Kidney epithelial cell (primary cell): Measurements from ENCODE around the gene AP4S1. TPM values are rescaled to one million over a fixed set of nuclear protein-coding genes. Genes with fewer than 3 reads are reported as not detected.
A peak's percentile ranks its signal among the peaks of the same experiment; 100 is the strongest.

ENCODE experiments used
- DNase-seq: peaks from one replicate; pipeline ENCODE4 v3.0.0-alpha.2; 2010; ENCODE audit warnings: low read depth
- H3K27me3 ChIP-seq: 2 replicates; pipeline ENCODE4 v1.6.0; 2011; ENCODE audit warnings: low read length; ENCODE audit not compliant: control insufficient read depth, insufficient read depth
- H3K36me3 ChIP-seq: 2 replicates; pipeline ENCODE4 v1.5.1; 2011; ENCODE audit warnings: low read length; ENCODE audit not compliant: control insufficient read depth, insufficient read depth
- H3K4me3 ChIP-seq: 2 replicates; pipeline ENCODE4 v1.5.1; 2011; ENCODE audit warnings: low read depth, mild to moderate bottlenecking, control low read depth, low read length
- CTCF ChIP-seq: IDR thresholded peaks from 2 replicates; pipeline ENCODE4 v1.5.1; 2011; ENCODE audit warnings: mild to moderate bottlenecking, moderate library complexity, low read length, control low read depth, inconsistent platforms; ENCODE audit not compliant: insufficient read depth, poor library complexity, severe bottlenecking
- total RNA-seq: library from RNA; depleted of rRNA; stranded (reverse); fragments of >200 nt; gene quantifications from 2 replicates; pipeline ENCODE4 v1.2.3, GENCODE V29; 2015

AP4S1 gene
- total RNA-seq, 1 donor from 2014 or later, result 16.0 TPM

- peaks cover 1% of the 10 kb centered on the region for H3K36me3 ChIP-seq
- H3K4me3 ChIP-seq, result no peak overlapping the region
- DNase-seq, result peak; percentile 28
- no peaks in the 10 kb centered on the region for H3K27me3 ChIP-seq
- no peak for TF ChIP-seq CTCF
Measured at GRCh38 chr14:31127690-31128089, 102.2 kb downstream of the AP4S1 start.

- peaks cover 1% of the 10 kb centered on the region for H3K36me3 ChIP-seq
- DNase-seq, result no peak
- no peak overlapping the region for H3K4me3 ChIP-seq
- no peak for TF ChIP-seq CTCF
- H3K27me3 ChIP-seq, result no peaks in the 10 kb centered on the region
Measured at GRCh38 chr14:31128601-31129526, 103.4 kb downstream of the AP4S1 start.

- Histone ChIP-seq H3K4me3 (no peak overlapping the region), H3K27me3 (no peaks in the 10 kb centered on the region), H3K36me3 (no peaks in the 10 kb centered on the region)
- no peak for DNase-seq
- no peak for TF ChIP-seq CTCF
Measured at GRCh38 chr14:31133133-31133532, 107.7 kb downstream of the AP4S1 start.

GRCh38 chr14:31137214-31137889 is 111.9 kb downstream of the AP4S1 start:
- Histone ChIP-seq H3K36me3 (no peaks in the 10 kb centered on the region), H3K27me3 (no peaks in the 10 kb centered on the region), H3K4me3 (no peak overlapping the region)
- DNase-seq, result no peak
- no peak for TF ChIP-seq CTCF

GRCh38 chr14:31138301-31138700 is 112.9 kb downstream of the AP4S1 start:
- H3K4me3 ChIP-seq, result no peak overlapping the region
- H3K36me3 ChIP-seq, result no peaks in the 10 kb centered on the region
- no peak for DNase-seq
- H3K27me3 ChIP-seq, result no peaks in the 10 kb centered on the region
- TF ChIP-seq CTCF, result no peak
